GM12873 (cell line): ENCODE results near the gene SPDYE6.

Experiments used
- CTCF ChIP-seq: IDR thresholded peaks from 2 replicates; pipeline ENCODE4 v1.5.1; 2012; ENCODE audit warnings: low read depth, mild to moderate bottlenecking, moderate library complexity, low read length, control low read depth; ENCODE audit not compliant: insufficient read depth; ENCODE audit errors: missing control alignments

Gene SPDYE6

GRCh38 chr7:102297487-102298218 is 58.6 kb downstream of the SPDYE6 start:
- TF ChIP-seq CTCF, result no peak

GRCh38 chr7:102296514-102296913 is 59.7 kb downstream of the SPDYE6 start:
- TF ChIP-seq CTCF, result no peak

- TF ChIP-seq CTCF, result no peak
Measured at GRCh38 chr7:102296179-102296438, 60.1 kb downstream of the SPDYE6 start.
